Measurements from ENCODE around the gene PKDCC.

Gene PKDCC

DNA sequence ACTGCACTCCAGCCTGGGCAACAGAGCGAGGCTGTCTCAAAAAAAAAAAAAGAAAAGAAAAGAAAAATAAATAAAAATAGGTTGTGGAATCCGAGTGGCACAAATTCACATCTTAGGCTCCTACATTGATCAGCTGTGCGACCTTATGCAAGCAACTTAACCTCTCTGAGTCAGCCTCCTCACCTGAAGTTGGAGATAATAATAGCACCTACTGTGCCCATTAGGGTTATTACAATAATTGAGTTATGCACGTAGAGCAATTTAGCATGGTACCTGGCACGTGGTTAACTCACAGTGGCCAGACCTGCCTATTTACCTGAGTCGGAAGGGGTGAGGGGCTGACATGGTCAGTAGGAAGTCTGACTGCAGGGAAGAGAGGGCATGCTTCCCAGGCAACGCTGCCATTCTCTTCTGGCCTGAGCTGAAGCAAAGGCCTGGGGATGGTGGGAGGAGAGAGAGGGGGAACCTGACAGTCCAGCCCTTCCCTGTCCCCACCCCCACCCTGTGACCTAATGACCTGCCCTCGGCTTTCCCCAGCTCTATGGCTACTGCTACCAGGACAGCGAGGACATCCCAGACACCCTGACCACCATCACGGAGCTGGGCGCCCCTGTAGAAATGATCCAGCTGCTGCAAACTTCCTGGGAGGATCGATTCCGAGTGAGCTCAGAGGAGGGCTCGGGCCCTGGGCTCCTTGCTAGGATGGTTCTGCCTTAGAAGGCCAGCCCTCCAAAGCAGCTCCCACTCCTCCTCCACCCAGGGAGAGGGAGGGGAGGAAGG lies 5.1 kb downstream of the PKDCC start:
- Histone ChIP-seq H3K27ac (no peak overlapping the region), H3K4me1 (ENCODE audit: control insufficient read depth in 1 of 2, insufficient read depth in 1 of 2, low read depth in 1 of 2, low read length in 1 of 2) (no peaks in the 10 kb centered on the region), H3K9me3 (no peaks in the 10 kb centered on the region), H3K27me3 (peaks cover 62% of the 10 kb centered on the region), H3K4me3 (ENCODE audit: low read depth in 1 of 2, low read length in 1 of 2) (no peak overlapping the region), H3K36me3 (no peaks in the 10 kb centered on the region)
- TF ChIP-seq, protein P1, sequence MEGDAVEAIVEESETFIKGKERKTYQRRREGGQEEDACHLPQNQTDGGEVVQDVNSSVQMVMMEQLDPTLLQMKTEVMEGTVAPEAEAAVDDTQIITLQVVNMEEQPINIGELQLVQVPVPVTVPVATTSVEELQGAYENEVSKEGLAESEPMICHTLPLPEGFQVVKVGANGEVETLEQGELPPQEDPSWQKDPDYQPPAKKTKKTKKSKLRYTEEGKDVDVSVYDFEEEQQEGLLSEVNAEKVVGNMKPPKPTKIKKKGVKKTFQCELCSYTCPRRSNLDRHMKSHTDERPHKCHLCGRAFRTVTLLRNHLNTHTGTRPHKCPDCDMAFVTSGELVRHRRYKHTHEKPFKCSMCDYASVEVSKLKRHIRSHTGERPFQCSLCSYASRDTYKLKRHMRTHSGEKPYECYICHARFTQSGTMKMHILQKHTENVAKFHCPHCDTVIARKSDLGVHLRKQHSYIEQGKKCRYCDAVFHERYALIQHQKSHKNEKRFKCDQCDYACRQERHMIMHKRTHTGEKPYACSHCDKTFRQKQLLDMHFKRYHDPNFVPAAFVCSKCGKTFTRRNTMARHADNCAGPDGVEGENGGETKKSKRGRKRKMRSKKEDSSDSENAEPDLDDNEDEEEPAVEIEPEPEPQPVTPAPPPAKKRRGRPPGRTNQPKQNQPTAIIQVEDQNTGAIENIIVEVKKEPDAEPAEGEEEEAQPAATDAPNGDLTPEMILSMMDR (IDR thresholded peaks at IDR 0.05), result no peak

DNA sequence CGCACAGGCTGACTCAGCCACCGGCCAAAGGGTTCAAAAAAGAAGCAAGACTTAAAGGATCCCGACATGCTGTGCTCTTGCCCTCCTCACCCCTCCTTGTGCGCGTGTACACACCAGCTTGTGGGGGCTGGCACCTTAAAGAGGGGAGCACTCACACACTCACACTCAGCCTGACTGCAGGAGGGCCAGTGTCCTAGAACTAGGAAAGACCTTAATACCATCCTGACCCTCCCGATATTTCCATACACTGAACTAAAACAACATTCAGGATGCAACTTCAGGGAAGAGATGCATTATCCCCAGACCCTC lies 5.6 kb downstream of the PKDCC start:
- Histone ChIP-seq H3K4me1 (ENCODE audit: control insufficient read depth in 1 of 2, insufficient read depth in 1 of 2, low read depth in 1 of 2, low read length in 1 of 2) (no peaks in the 10 kb centered on the region), H3K27me3 (peaks cover 58% of the 10 kb centered on the region), H3K27ac (no peak overlapping the region), H3K9me3 (no peaks in the 10 kb centered on the region), H3K4me3 (ENCODE audit: low read depth in 1 of 2, low read length in 1 of 2) (no peak overlapping the region), H3K36me3 (no peaks in the 10 kb centered on the region)
- TF ChIP-seq, protein P1 (IDR thresholded peaks at IDR 0.05), result no peak

DNA sequence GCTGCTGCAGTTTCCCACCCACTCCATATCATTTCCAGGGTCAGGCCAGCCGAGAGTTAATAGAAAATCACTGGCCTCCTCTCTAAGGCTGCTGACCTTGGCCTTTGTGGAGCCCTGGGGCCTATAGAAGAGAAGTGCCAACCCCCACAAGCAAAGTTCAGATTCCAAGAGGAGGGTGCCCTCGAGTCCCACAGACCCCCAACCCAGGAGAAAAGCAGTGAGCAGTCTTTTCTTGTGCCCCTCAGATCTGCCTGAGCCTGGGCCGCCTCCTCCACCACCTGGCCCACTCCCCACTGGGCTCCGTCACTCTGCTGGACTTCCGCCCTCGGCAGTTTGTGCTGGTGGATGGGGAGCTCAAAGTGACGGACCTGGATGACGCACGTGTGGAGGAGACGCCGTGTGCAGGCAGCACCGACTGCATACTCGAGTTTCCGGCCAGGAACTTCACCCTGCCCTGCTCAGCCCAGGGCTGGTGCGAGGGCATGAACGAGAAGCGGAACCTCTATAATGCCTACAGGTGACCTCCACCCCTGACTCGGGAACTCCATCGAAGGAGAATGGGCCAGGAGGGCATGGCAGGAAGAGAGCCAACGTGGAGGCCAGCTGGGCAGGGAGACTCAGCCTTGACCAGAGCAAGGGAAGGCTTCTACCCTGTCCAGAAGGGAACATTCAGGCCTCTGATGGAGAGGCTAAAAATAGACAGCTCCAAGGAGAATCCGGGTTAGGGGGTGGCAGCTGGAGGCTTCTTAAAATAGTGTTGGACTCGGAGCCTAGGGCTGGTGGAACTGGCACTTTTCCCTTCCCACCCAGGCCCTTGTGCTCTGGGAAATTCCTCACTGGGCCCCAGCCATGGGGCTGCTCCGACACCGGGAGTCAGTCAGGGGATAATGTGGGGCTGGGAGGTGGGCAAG lies 6.2 kb downstream of the PKDCC start:
- TF ChIP-seq, protein P1 (IDR thresholded peaks at IDR 0.05), result no peak
- H3K4me3 ChIP-seq (ENCODE audit: low read depth in 1 of 2, low read length in 1 of 2), result no peak overlapping the region
- peaks cover 52% of the 10 kb centered on the region for H3K27me3 ChIP-seq
- H3K27ac ChIP-seq, result no peak overlapping the region
- H3K9me3 ChIP-seq, result no peaks in the 10 kb centered on the region
- H3K4me1 ChIP-seq (ENCODE audit: control insufficient read depth in 1 of 2, insufficient read depth in 1 of 2, low read depth in 1 of 2, low read length in 1 of 2), result no peaks in the 10 kb centered on the region
- H3K36me3 ChIP-seq, result no peaks in the 10 kb centered on the region

DNA sequence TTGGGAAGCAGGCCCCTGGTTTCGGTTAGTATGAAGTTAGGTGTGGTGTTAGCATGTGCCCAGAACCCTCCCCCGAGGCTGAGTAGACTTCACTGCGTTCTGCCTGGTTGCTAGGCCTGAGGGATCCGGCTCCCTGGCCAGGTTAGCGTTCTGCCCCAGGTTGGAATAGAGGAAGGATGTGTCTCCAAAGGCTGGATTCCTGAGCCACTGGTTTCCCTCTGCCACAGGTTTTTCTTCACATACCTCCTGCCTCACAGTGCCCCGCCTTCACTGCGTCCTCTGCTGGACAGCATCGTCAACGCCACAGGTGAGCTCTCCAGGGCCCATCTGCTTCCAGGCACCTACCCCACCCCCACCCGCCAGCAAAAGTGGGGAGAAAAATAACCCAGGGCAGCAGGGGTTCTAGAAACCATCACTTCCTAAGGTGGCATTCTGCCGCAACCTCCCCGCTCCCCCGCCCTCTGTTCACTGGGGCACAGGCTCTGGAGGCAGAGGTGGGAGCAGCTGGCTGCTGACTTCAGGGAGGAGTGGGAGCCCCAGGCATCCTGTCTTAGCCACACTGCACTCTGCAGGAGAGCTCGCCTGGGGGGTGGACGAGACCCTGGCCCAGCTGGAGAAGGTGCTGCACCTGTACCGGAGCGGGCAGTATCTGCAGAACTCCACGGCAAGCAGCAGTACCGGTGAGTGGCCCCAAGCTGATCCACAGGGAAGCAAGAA lies 7.1 kb downstream of the PKDCC start:
- H3K27ac ChIP-seq, result no peak overlapping the region
- TF ChIP-seq, protein P1 (IDR thresholded peaks at IDR 0.05), result no peak
- peaks cover 43% of the 10 kb centered on the region for H3K27me3 ChIP-seq
- no peaks in the 10 kb centered on the region for H3K9me3 ChIP-seq
- H3K4me1 ChIP-seq (ENCODE audit: control insufficient read depth in 1 of 2, insufficient read depth in 1 of 2, low read depth in 1 of 2, low read length in 1 of 2), result peaks cover under 1 to 2% of the 10 kb centered on the region in 2 experiments
- H3K4me3 ChIP-seq (ENCODE audit: low read depth in 1 of 2, low read length in 1 of 2), result no peak overlapping the region
- H3K36me3 ChIP-seq, result no peaks in the 10 kb centered on the region
